Glutamatergic neuron (in vitro differentiated cells): ENCODE measurements around the gene ZNF626. TPM values are rescaled to one million over a fixed set of nuclear protein-coding genes. Genes with fewer than 3 reads are reported as not detected.
"Not testable (repeated sequence)": the region's sequence is repeated elsewhere in the genome, so short reads cannot be mapped to it uniquely, and the experiment has no call there.

Source experiments
- DNase-seq: peaks from one replicate; pipeline ENCODE4 v3.0.0; 2022
- H3K27ac Mint-ChIP-seq: one replicate; pipeline ENCODE4 v1.8.0; 2020; ENCODE audit warnings: mild to moderate bottlenecking, mixed read lengths, inconsistent platforms; ENCODE audit not compliant: unreplicated experiment
- H3K27me3 Mint-ChIP-seq: one replicate; pipeline ENCODE4 v1.8.0; 2020; ENCODE audit warnings: mild to moderate bottlenecking, moderate library complexity, mixed read lengths, inconsistent platforms; ENCODE audit not compliant: unreplicated experiment
- H3K36me3 Mint-ChIP-seq: one replicate; pipeline ENCODE4 v1.8.0; 2020; ENCODE audit warnings: mild to moderate bottlenecking, mixed read lengths, inconsistent platforms; ENCODE audit not compliant: unreplicated experiment
- H3K4me1 Mint-ChIP-seq: one replicate; pipeline ENCODE4 v1.8.0; 2020; ENCODE audit warnings: mild to moderate bottlenecking, low read depth, mixed read lengths, inconsistent platforms; ENCODE audit not compliant: unreplicated experiment
- H3K4me3 Mint-ChIP-seq: one replicate; pipeline ENCODE4 v1.8.0; 2020; ENCODE audit warnings: mild to moderate bottlenecking, mixed read lengths, inconsistent platforms; ENCODE audit not compliant: unreplicated experiment
- H3K9me3 Mint-ChIP-seq: one replicate; pipeline ENCODE4 v1.8.0; 2020; ENCODE audit warnings: mild to moderate bottlenecking, moderate library complexity, mixed read lengths, inconsistent platforms; ENCODE audit not compliant: unreplicated experiment
- long read RNA-seq: library from polyadenylated mRNA; unstranded; transcript quantifications from one replicate; pipeline ENCODE4 v2.0.0, GENCODE V29; 2020; ENCODE audit not compliant: unreplicated experiment
- total RNA-seq: library from RNA; stranded (reverse); fragmentation: NEBNext Ultra II Directional; extraction: Animal tissue kit (Norgen Biotek cat#: 25700); gene quantifications from one replicate; pipeline ENCODE4 v1.2.1, GENCODE V29; 2021; ENCODE audit not compliant: unreplicated experiment
- TF ChIP-seq, protein P1 (sequence below): fragments of 200-600 bp; sonication (generic); IDR thresholded peaks from one replicate; pipeline ENCODE4 v1.5.0; 2021; ENCODE audit not compliant: partially characterized antibody, unreplicated experiment

ZNF626 gene
- 24.2 TPM for total RNA-seq
- long read RNA-seq, partial matches to known transcripts = 0 of 3 reads
- long read RNA-seq, other reads (novel, unspliced or antisense) = 1 of 3 reads

- DNase-seq = peak; percentile 96
- Mint-ChIP-seq H3K27ac (peak within 1 kb of the TSS; percentile 99), H3K36me3 (peaks cover 18% of the 10 kb centered on the region), H3K9me3 (peaks cover 9% of the 10 kb centered on the region), H3K4me3 (peak within 1 kb of the TSS; percentile 95), H3K27me3 (peaks cover 4% of the 10 kb centered on the region), H3K4me1 (peaks cover 19% of the 10 kb centered on the region)
- TF ChIP-seq, protein P1, sequence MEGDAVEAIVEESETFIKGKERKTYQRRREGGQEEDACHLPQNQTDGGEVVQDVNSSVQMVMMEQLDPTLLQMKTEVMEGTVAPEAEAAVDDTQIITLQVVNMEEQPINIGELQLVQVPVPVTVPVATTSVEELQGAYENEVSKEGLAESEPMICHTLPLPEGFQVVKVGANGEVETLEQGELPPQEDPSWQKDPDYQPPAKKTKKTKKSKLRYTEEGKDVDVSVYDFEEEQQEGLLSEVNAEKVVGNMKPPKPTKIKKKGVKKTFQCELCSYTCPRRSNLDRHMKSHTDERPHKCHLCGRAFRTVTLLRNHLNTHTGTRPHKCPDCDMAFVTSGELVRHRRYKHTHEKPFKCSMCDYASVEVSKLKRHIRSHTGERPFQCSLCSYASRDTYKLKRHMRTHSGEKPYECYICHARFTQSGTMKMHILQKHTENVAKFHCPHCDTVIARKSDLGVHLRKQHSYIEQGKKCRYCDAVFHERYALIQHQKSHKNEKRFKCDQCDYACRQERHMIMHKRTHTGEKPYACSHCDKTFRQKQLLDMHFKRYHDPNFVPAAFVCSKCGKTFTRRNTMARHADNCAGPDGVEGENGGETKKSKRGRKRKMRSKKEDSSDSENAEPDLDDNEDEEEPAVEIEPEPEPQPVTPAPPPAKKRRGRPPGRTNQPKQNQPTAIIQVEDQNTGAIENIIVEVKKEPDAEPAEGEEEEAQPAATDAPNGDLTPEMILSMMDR = no peak
Measured at GRCh38 chr19:20661150-20661819, at the start of gene ZNF626. TSS of gene ZNF626 (minus strand) at chr19:20661571. CDS start at chr19:20661446, 125 bp downstream.

- TF ChIP-seq, protein P1 = no peak
- peaks cover 1% of the 10 kb centered on the region for H3K27me3 Mint-ChIP-seq
- peaks cover 3% of the 10 kb centered on the region for H3K4me1 Mint-ChIP-seq
- peaks cover 2% of the 10 kb centered on the region for H3K9me3 Mint-ChIP-seq
- DNase-seq = no peak
- H3K27ac Mint-ChIP-seq = no peak overlapping the region
- no peaks in the 10 kb centered on the region for H3K36me3 Mint-ChIP-seq
- H3K4me3 Mint-ChIP-seq = no peak overlapping the region
Measured at GRCh38 chr19:20669263-20669662, 7.9 kb upstream of the ZNF626 start.

DNA sequence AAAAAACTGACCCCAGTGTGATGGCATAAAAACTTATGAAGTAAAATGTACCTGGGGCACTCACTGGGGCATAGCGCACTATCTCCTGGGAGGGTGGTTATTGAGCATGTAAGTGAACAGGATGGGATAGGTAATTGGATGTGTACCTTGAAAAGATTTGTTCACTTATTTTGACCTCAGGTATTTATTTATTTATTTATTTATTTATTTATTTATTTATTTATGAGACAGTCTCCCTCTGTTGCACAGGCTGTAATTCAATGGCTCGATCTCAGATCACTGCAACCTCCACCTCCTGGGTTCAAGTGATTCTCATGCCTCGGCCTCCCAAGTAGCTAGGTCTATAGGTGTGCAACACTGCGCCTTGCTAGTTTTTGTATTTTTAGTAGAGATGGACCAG is 5.9 kb upstream of the ZNF626 start:
- H3K27ac Mint-ChIP-seq = no peak overlapping the region
- peaks cover 1% of the 10 kb centered on the region for H3K27me3 Mint-ChIP-seq
- no peaks in the 10 kb centered on the region for H3K36me3 Mint-ChIP-seq
- TF ChIP-seq, protein P1 = no peak
- H3K4me3 Mint-ChIP-seq = no peak overlapping the region
- peaks cover 4% of the 10 kb centered on the region for H3K9me3 Mint-ChIP-seq
- peaks cover 5% of the 10 kb centered on the region for H3K4me1 Mint-ChIP-seq
- no peak for DNase-seq

- H3K36me3 Mint-ChIP-seq = no peaks in the 10 kb centered on the region
- TF ChIP-seq, protein P1 = no peak
- H3K9me3 Mint-ChIP-seq = peaks cover 7% of the 10 kb centered on the region
- H3K27me3 Mint-ChIP-seq = peaks cover 4% of the 10 kb centered on the region
- H3K4me3 Mint-ChIP-seq = no peak overlapping the region
- peak; percentile 71 for DNase-seq
- peaks cover 5% of the 10 kb centered on the region for H3K4me1 Mint-ChIP-seq
- peak overlapping the region; percentile 20 for H3K27ac Mint-ChIP-seq
Measured at GRCh38 chr19:20664901-20665781, 3.8 kb upstream of the ZNF626 start.

DNA sequence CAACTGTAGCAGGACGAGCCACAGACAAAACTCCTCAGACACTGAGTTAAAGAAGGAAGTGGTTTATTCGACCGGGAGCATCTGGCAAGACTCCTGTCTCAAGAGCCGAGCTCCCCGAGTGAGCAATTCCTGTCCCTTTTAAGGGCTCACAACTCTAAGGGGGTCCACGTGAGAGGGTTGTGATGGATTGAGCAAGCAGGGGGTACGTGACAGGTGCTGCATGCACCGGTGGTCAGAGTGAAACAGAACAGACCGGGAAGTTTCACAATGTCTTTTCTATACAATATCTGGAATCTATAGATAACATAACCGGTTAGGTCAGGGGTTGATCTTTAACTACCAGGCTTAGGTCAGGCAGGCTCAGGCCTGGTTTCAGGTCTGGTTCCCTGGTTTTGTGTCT is 3.1 kb upstream of the ZNF626 start:
- H3K4me1 Mint-ChIP-seq, H3K4me3 Mint-ChIP-seq, H3K27ac Mint-ChIP-seq, H3K9me3 Mint-ChIP-seq, H3K27me3 Mint-ChIP-seq, H3K36me3 Mint-ChIP-seq, DNase-seq: not testable (repeated sequence)
